ENCODE results near the gene KRT86.

DNA sequence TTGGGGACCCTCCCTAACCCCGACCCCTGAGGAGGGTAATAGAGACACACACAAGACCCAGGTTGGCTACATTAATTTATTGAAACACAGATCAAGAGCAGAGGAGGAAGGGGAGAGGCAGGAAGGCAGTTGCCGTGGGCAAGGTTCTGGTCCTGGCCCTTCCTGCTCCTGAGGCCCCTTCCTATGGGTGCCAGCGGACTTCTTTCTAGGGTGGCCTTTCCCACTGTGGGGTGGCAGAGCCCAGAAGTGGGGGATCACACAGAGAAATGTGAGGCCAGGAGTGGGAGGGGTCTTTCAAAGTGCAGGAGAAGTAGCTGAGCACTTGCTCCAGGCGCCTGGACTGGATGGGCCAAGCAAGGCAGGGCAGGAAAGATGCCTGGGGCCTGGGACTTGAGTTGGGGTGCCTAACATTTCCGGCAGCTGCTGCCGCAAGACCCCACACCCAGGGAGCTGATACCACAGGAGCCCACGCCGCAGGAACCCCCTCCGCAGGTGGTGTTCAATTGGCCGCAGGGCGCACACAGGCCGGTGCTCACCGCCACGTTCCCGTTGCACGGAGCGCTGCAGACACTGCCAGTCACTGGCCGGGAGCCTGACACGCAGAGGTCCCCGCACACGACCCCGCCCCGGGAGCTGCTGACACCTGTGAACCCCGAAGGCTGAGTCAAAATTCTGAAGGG lies 11.5 kb downstream of the KRT86 start:
- no peak for TF ChIP-seq ESRRA (IDR thresholded peaks at IDR 0.05; ENCODE audit: borderline replicate concordance, low read length)
- TF ChIP-seq, protein P1, sequence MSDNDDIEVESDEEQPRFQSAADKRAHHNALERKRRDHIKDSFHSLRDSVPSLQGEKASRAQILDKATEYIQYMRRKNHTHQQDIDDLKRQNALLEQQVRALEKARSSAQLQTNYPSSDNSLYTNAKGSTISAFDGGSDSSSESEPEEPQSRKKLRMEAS (IDR thresholded peaks at IDR 0.05) = no peak
